ENCODE data around the gene BRICD5. TPM values are rescaled to one million over a fixed set of nuclear protein-coding genes. Genes with fewer than 3 reads are reported as not detected.

BRICD5 gene
- total RNA-seq, 1 experiment from 2014 or later: 4.8 TPM

GRCh38 chr16:2244926-2245795 lies 34.5 kb upstream of the BRICD5 start:
- POLR2A ChIA-PET (ENCODE audit: unreplicated experiment): interaction anchor here (0.6 kb wide), 1 partner anchor 10 kb away, joined by 3 read pairs; no protein-coding TSS in a partner anchor
- H3K36me3 ChIP-seq (ENCODE audit: low read depth, low read length): peaks cover 7% of the 10 kb centered on the region; the same call in 1 of the 2 replicates

GRCh38 chr16:2244301-2244700 lies 33.6 kb upstream of the BRICD5 start:
- Histone ChIP-seq H3K4me1 (ENCODE audit: insufficient read depth, low read length) (peaks cover 7% of the 10 kb centered on the region; the same call in 1 of the 2 replicates), H3F3A (ENCODE audit: low read length, unreplicated experiment) (no peaks in the 10 kb centered on the region), H3K27ac (ENCODE audit: low read length) (no peak overlapping the region), H3K79me2 (ENCODE audit: low read length) (peaks cover 9% of the 10 kb centered on the region), H4K20me1 (ENCODE audit: low read length) (no peaks in the 10 kb centered on the region), H3K36me3 (ENCODE audit: low read depth, low read length) (peaks cover 7% of the 10 kb centered on the region; the same call in 1 of the 2 replicates), H3K4me3 (ENCODE audit: low read length) (no peak overlapping the region), H3K9me2 (replicated peaks; ENCODE audit: low read length) (no peaks in the 10 kb centered on the region), H3K9ac (ENCODE audit: low read length) (no peak overlapping the region), H2AFZ (ENCODE audit: low read length) (no peak overlapping the region), H3K4me2 (ENCODE audit: low read length) (no peak overlapping the region), H3K27me3 (ENCODE audit: low read length) (no peaks in the 10 kb centered on the region), H3K9me3 (ENCODE audit: low read length) (no peaks in the 10 kb centered on the region)
- no peak; the same call in 1 of the 2 replicates for ATAC-seq
- BruUV-seq (replicated peaks): no TSS peak
- TF ChIP-seq CTCF (conservative IDR thresholded peaks at IDR 0.05; ENCODE audit: low read depth, low read length) (no peak), EZH2phosphoT487 (IDR thresholded peaks at IDR 0.05; ENCODE audit: borderline replicate concordance, low read length) (no peak), EZH2 (IDR thresholded peaks at IDR 0.05; ENCODE audit: low read length, unreplicated experiment) (no peak)
- intact Hi-C loops (cut with micrococcal nuclease): no loop called here
- CTCF ChIA-PET: no interaction called here
- POLR2A ChIA-PET (ENCODE audit: unreplicated experiment): no interaction called here
- no peak for DNase-seq

More at GRCh38 chr16:2244926-2245795, 34.5 kb upstream of the BRICD5 start:
- H3K4me2 ChIP-seq (ENCODE audit: low read length): no peak overlapping the region
- no peaks in the 10 kb centered on the region for H3K27me3 ChIP-seq (ENCODE audit: low read length)
- H3F3A ChIP-seq (ENCODE audit: low read length, unreplicated experiment): no peaks in the 10 kb centered on the region
- no peak overlapping the region for H3K4me3 ChIP-seq (ENCODE audit: low read length)
- ATAC-seq (peak; percentile 83), DNase-seq (peak; percentile 48)
- TF ChIP-seq CTCF (conservative IDR thresholded peaks at IDR 0.05; ENCODE audit: low read depth, low read length): no peak
- no peak for TF ChIP-seq EZH2phosphoT487 (IDR thresholded peaks at IDR 0.05; ENCODE audit: borderline replicate concordance, low read length)
- no peak for TF ChIP-seq EZH2 (IDR thresholded peaks at IDR 0.05; ENCODE audit: low read length, unreplicated experiment)
- H2AFZ ChIP-seq (ENCODE audit: low read length): no peak overlapping the region
- intact Hi-C loops (cut with micrococcal nuclease): no loop called here
- peaks cover 7% of the 10 kb centered on the region; the same call in 1 of the 2 replicates for H3K4me1 ChIP-seq (ENCODE audit: insufficient read depth, low read length)
- no peaks in the 10 kb centered on the region for H3K9me3 ChIP-seq (ENCODE audit: low read length)
- no peaks in the 10 kb centered on the region for H3K9me2 ChIP-seq (replicated peaks; ENCODE audit: low read length)
- H3K9ac ChIP-seq (ENCODE audit: low read length): no peak overlapping the region
- no peaks in the 10 kb centered on the region for H4K20me1 ChIP-seq (ENCODE audit: low read length)
- H3K27ac ChIP-seq (ENCODE audit: low read length): no peak overlapping the region
- H3K79me2 ChIP-seq (ENCODE audit: low read length): peaks cover 17% of the 10 kb centered on the region
- CTCF ChIA-PET: no interaction called here
- BruUV-seq (replicated peaks): no TSS peak

- BruUV-seq (replicated peaks): no TSS peak
Observed at GRCh38 chr16:2243781-2244180, 33.1 kb upstream of the BRICD5 start.

More at GRCh38 chr16:2243781-2244180, 33.1 kb upstream of the BRICD5 start:
- Histone ChIP-seq H2AFZ (ENCODE audit: low read length) (no peak overlapping the region), H3K36me3 (ENCODE audit: low read depth, low read length) (peaks cover 7% of the 10 kb centered on the region; the same call in 1 of the 2 replicates), H3K9ac (ENCODE audit: low read length) (no peak overlapping the region), H3K27me3 (ENCODE audit: low read length) (no peaks in the 10 kb centered on the region), H3K79me2 (ENCODE audit: low read length) (peaks cover 6% of the 10 kb centered on the region; the same call in 1 of the 2 replicates), H3K4me1 (ENCODE audit: insufficient read depth, low read length) (peaks cover 7% of the 10 kb centered on the region; the same call in 1 of the 2 replicates), H3F3A (ENCODE audit: low read length, unreplicated experiment) (no peaks in the 10 kb centered on the region), H3K4me3 (ENCODE audit: low read length) (no peak overlapping the region), H3K9me2 (replicated peaks; ENCODE audit: low read length) (no peaks in the 10 kb centered on the region), H3K9me3 (ENCODE audit: low read length) (no peaks in the 10 kb centered on the region), H3K4me2 (ENCODE audit: low read length) (no peak overlapping the region), H3K27ac (ENCODE audit: low read length) (no peak overlapping the region), H4K20me1 (ENCODE audit: low read length) (no peaks in the 10 kb centered on the region)
- ChIA-PET CTCF (no interaction called here), POLR2A (ENCODE audit: unreplicated experiment) (no interaction called here)
- no peak for DNase-seq
- ATAC-seq: no peak
- TF ChIP-seq CTCF (conservative IDR thresholded peaks at IDR 0.05; ENCODE audit: low read depth, low read length) (no peak), EZH2 (IDR thresholded peaks at IDR 0.05; ENCODE audit: low read length, unreplicated experiment) (no peak), EZH2phosphoT487 (IDR thresholded peaks at IDR 0.05; ENCODE audit: borderline replicate concordance, low read length) (no peak)
- intact Hi-C loops (cut with micrococcal nuclease): no loop called here
